ENCODE measurements around the gene LYRM4.

- TF ChIP-seq CTCF (IDR thresholded peaks at IDR 0.05; ENCODE audit: insufficient read depth, low read length) (no peak), SPI1 (IDR thresholded peaks at IDR 0.05; ENCODE audit: borderline replicate concordance, low read depth) (no peak), REST (IDR thresholded peaks at IDR 0.05; ENCODE audit: insufficient replicate concordance, low read depth) (no peak)
Measured at GRCh38 chr6:5116243-5116991, 144.3 kb downstream of the LYRM4 start.
